Prostate gland (tissue), 2 donors: ENCODE data around the gene UBTF.

Source experiments
- CTCF ChIP-seq, 4 experiments: fragments of 200-600 bp in 2 of 4; fragments of 450-650 bp in 2 of 4; sonication (generic) in 2 of 4; IDR thresholded peaks; 1 replicate in 3 of 4; 2 replicates in 1 of 4; pipeline ENCODE4 v1.5.1; 2016 to 2019; ENCODE audit warnings: antibody characterized with exemption in 4 of 4, mild to moderate bottlenecking in 2 of 4, moderate library complexity in 2 of 4
- POLR2A ChIP-seq: fragments of 450-650 bp; IDR thresholded peaks from one replicate; pipeline ENCODE4 v1.6.1; 2016; ENCODE audit warnings: antibody characterized with exemption, mild to moderate bottlenecking
- POLR2AphosphoS5 ChIP-seq: sonication (generic); formaldehyde crosslinking; IDR thresholded peaks from one replicate; pipeline ENCODE4 v1.6.1; 2017; ENCODE audit warnings: antibody characterized with exemption

GRCh38 chr17:44216173-44216572 is 3.3 kb downstream of the UBTF start:
- TF ChIP-seq CTCF (IDR thresholded peaks at IDR 0.05) (no peak), POLR2A (no peak), POLR2AphosphoS5 (no peak)
